Nucleus accumbens (tissue), 56 donors: ENCODE data around the gene JAK3.
"Not testable (repeated sequence)": the region's sequence is repeated elsewhere in the genome, so short reads cannot be mapped to it uniquely, and the experiment has no call there.

Source experiments
- DNase-seq, 56 donors: peaks; one replicate each; lab custom pipeline; 2025; lab: John Stamatoyannopoulos, UW

Gene JAK3

GRCh38 chr19:17847538-17848366 is at the start of gene JAK3:
Gene JAK3 (minus strand): TSS chr19:17847982. CDS start chr19:17844417, 3,565 bp downstream.
- peak in 48 of 56 donors; percentile 5 to 78 (median 40) for DNase-seq

- no peak for DNase-seq
Measured at GRCh38 chr19:17893766-17894165, 46.0 kb upstream of the JAK3 start.

GRCh38 chr19:17889609-17890214 is 41.9 kb upstream of the JAK3 start:
- DNase-seq: peak in 2 of 56 donors; percentile 5

GRCh38 chr19:17888260-17888659 is 40.5 kb upstream of the JAK3 start:
- no peak for DNase-seq

GRCh38 chr19:17887221-17887620 is 39.4 kb upstream of the JAK3 start:
- not testable (repeated sequence) for DNase-seq

- DNase-seq: no peak
Measured at GRCh38 chr19:17886515-17886914, 38.7 kb upstream of the JAK3 start.

GRCh38 chr19:17883627-17884410 is 36.0 kb upstream of the JAK3 start:
- no peak for DNase-seq

- DNase-seq: no peak
Measured at GRCh38 chr19:17881701-17882100, 33.9 kb upstream of the JAK3 start.

GRCh38 chr19:17879466-17879865 is 31.7 kb upstream of the JAK3 start:
- no peak for DNase-seq

GRCh38 chr19:17877696-17878095 is 29.9 kb upstream of the JAK3 start:
- DNase-seq: no peak

- no peak for DNase-seq
Measured at GRCh38 chr19:17874758-17875135, 27.0 kb upstream of the JAK3 start.

- DNase-seq: peak in 3 of 56 donors; percentile 9 to 40 (median 13)
Measured at GRCh38 chr19:17873786-17874757, 26.3 kb upstream of the JAK3 start.

- DNase-seq: no peak
Measured at GRCh38 chr19:17872251-17873001, 24.6 kb upstream of the JAK3 start.

GRCh38 chr19:17871878-17872250 is 24.1 kb upstream of the JAK3 start, which contains the start of gene SLC5A5:
Gene SLC5A5 (plus strand): TSS chr19:17871945. CDS start chr19:17872320, 375 bp downstream.
- DNase-seq: no peak

GRCh38 chr19:17871032-17871877 is 23.5 kb upstream of the JAK3 start:
- no peak for DNase-seq

- no peak for DNase-seq
Measured at GRCh38 chr19:17869114-17869608, 21.4 kb upstream of the JAK3 start.

GRCh38 chr19:17868669-17869068 is 20.9 kb upstream of the JAK3 start:
- no peak for DNase-seq

GRCh38 chr19:17866964-17867486 is 19.2 kb upstream of the JAK3 start:
- DNase-seq: no peak
